ENCODE measurements around the gene CFAP251. TPM values are rescaled to one million over a fixed set of nuclear protein-coding genes. Genes with fewer than 3 reads are reported as not detected.

Gene CFAP251
- polyA plus RNA-seq, 5 donors, result 3.8 to 12.5 (median 9.6) TPM

DNA sequence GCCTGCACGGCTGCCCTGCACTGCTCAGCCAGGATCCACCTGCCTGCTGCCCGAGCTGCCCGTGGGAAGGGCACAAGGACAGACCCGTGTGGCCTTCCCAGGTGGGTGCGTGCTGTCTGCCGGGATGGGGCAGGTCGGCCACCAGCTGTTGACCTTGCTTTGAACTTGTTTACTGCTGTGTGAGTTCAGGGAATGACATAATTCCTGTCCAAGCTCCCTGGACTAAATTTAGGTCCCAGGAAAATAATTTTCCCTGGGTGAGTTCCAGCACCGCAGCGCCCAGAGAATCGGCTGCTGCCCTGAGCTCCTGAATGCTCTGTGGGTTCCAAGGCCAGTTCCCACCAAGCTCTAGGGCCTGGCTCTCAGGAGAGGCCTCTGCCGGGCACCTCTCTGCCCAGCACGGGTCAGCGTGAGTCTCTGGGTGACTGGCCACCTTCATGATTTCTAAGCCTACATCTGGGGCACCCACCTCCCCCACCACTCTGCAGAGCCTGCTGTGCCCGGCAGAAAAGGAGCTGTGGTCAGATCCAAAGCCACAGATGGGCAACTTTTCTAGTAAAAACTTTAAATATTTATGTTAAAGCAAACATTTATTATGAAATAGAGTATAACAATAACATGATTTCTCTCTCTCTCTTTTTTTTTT is 133.0 kb downstream of the CFAP251 start:
- no peak for DNase-seq

DNA sequence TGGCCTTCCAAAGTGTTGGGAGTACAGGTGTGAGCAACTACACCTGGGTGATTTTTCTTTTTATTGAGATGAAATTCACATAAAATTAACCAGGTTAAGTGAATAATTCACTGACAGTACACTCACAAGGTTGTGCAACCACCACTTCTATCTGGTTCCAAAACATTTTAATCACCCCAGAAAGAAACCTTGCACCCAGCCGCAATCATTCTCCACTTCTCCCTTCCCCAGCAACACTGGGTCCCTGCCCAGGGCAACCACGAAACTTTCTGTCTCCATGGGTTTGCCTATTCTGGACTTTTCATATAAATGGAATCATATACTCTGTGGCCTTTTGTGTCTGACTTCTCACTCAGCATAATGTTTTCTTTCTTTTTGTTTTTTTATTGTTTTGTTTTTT is 133.9 kb downstream of the CFAP251 start:
- no peak for DNase-seq

Other genes starting within 250 kb of the CFAP251 start
- gene MORN3, start 248.9 kb upstream of the CFAP251 start, polyA plus RNA-seq (ENCODE audit: insufficient read depth in 1 of 5, insufficient read length in 5 of 5, low replicate concordance in 1 of 5), result 1 to 10 TPM in 4 of 5 donors, under 1 TPM in 1; 0.70 to 2.6 (median 1.9) TPM
- 10 to 100 TPM in 3 of 5 donors, 1 to 10 TPM in 2; 6.8 to 13.5 (median 11.3) TPM for gene TMEM120B, start 205.8 kb upstream of the CFAP251 start, polyA plus RNA-seq (ENCODE audit: insufficient read depth in 1 of 5, insufficient read length in 5 of 5, low replicate concordance in 1 of 5)
- 10 to 100 TPM in 4 of 5 donors, 1 to 10 TPM in 1; 7.2 to 13.7 (median 11.1) TPM for gene RHOF, start 124.9 kb upstream of the CFAP251 start, polyA plus RNA-seq (ENCODE audit: insufficient read depth in 1 of 5, insufficient read length in 5 of 5, low replicate concordance in 1 of 5)
- 10 to 100 TPM in 4 of 5 donors, 1 to 10 TPM in 1; 9.4 to 16.6 (median 13.1) TPM for gene SETD1B, start 114.6 kb upstream of the CFAP251 start, polyA plus RNA-seq (ENCODE audit: insufficient read depth in 1 of 5, insufficient read length in 5 of 5, low replicate concordance in 1 of 5)
- gene HPD, start 59.7 kb upstream of the CFAP251 start, polyA plus RNA-seq (ENCODE audit: insufficient read depth in 1 of 5, insufficient read length in 5 of 5, low replicate concordance in 1 of 5), result under 1 TPM in 3 of 5 donors, not detected in 2; 0.08 to 0.34 (median 0.10) TPM
- gene PSMD9, start 29.8 kb upstream of the CFAP251 start, polyA plus RNA-seq (ENCODE audit: insufficient read depth in 1 of 5, insufficient read length in 5 of 5, low replicate concordance in 1 of 5), result 10 to 100 TPM; 37.3 to 56.4 (median 45.9) TPM
- 10 to 100 TPM; 13.9 to 17.9 (median 16.6) TPM for gene BCL7A, start 103.3 kb downstream of the CFAP251 start, polyA plus RNA-seq (ENCODE audit: insufficient read depth in 1 of 5, insufficient read length in 5 of 5, low replicate concordance in 1 of 5)
- 10 to 100 TPM; 55.8 to 87.5 (median 83.7) TPM for gene MLXIP, start 160.2 kb downstream of the CFAP251 start, polyA plus RNA-seq (ENCODE audit: insufficient read depth in 1 of 5, insufficient read length in 5 of 5, low replicate concordance in 1 of 5)

All from right lung (tissue), 5 donors.